Endothelial cell of umbilical vein (primary cell): Measurements from ENCODE around the gene NCS1.

Source experiments
- EZH2 ChIP-seq: IDR thresholded peaks from 2 replicates; pipeline ENCODE4 v1.6.1; 2012; ENCODE audit warnings: borderline replicate concordance, low read depth, mild to moderate bottlenecking, moderate library complexity, low read length, inconsistent platforms; ENCODE audit not compliant: severe bottlenecking
- POLR2A ChIP-seq: IDR thresholded peaks from 2 replicates; pipeline ENCODE4 v1.6.1; 2012; ENCODE audit warnings: low read depth, mild to moderate bottlenecking, control low read depth, low read length
- POLR2AphosphoS5 ChIP-seq: IDR thresholded peaks from 2 replicates; pipeline ENCODE4 v1.6.1; 2012; ENCODE audit warnings: low read depth, mild to moderate bottlenecking, control low read depth, low read length, moderate library complexity; ENCODE audit not compliant: insufficient read depth
- TF ChIP-seq, protein P1 (sequence below), 2 donors: IDR thresholded peaks; 1 replicate in 1 of 2; 2 replicates in 1 of 2; pipeline ENCODE4 v1.5.1; 2011; ENCODE audit warnings: low read length in 2 of 2, mild to moderate bottlenecking in 2 of 2, moderate library complexity in 2 of 2, control low read depth in 1 of 2, inconsistent platforms in 1 of 2, low read depth in 1 of 2; ENCODE audit not compliant: insufficient read depth in 1 of 2; ENCODE audit errors: extremely low read depth in 1 of 2

- TF ChIP-seq POLR2A (no peak), POLR2AphosphoS5 (no peak), EZH2 (no peak)
- TF ChIP-seq, protein P1, sequence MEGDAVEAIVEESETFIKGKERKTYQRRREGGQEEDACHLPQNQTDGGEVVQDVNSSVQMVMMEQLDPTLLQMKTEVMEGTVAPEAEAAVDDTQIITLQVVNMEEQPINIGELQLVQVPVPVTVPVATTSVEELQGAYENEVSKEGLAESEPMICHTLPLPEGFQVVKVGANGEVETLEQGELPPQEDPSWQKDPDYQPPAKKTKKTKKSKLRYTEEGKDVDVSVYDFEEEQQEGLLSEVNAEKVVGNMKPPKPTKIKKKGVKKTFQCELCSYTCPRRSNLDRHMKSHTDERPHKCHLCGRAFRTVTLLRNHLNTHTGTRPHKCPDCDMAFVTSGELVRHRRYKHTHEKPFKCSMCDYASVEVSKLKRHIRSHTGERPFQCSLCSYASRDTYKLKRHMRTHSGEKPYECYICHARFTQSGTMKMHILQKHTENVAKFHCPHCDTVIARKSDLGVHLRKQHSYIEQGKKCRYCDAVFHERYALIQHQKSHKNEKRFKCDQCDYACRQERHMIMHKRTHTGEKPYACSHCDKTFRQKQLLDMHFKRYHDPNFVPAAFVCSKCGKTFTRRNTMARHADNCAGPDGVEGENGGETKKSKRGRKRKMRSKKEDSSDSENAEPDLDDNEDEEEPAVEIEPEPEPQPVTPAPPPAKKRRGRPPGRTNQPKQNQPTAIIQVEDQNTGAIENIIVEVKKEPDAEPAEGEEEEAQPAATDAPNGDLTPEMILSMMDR (IDR thresholded peaks at IDR 0.05; ENCODE audit: extremely low read depth in 1 of 2, insufficient read depth in 1 of 2, low read depth in 1 of 2, low read length in 2 of 2), result no peak
Observed at GRCh38 chr9:130229759-130230158, 57.6 kb downstream of the NCS1 start.
